ENCODE results near the gene SLC7A8.
"Not testable (repeated sequence)": the region's sequence is repeated elsewhere in the genome, so short reads cannot be mapped to it uniquely, and the experiment has no call there.

SLC7A8 gene

GRCh38 chr14:23208324-23208723 lies 24.9 kb upstream of the SLC7A8 start:
- TF ChIP-seq CTCF (IDR thresholded peaks at IDR 0.05; ENCODE audit: low read depth, low read length), result no peak
- no peak for TF ChIP-seq EZH2phosphoT487 (IDR thresholded peaks at IDR 0.05; ENCODE audit: low read depth)
- H3K27ac ChIP-seq (ENCODE audit: low read length), result no peak overlapping the region
- no peak overlapping the region for H2AFZ ChIP-seq (ENCODE audit: low read depth, low read length)
- H3K27me3 ChIP-seq (ENCODE audit: low read depth, low read length), result peaks cover 13% of the 10 kb centered on the region
- H3K4me1 ChIP-seq (ENCODE audit: low read length), result no peaks in the 10 kb centered on the region
- no peaks in the 10 kb centered on the region for H3K79me2 ChIP-seq (ENCODE audit: low read length)
- no peak overlapping the region for H3K4me2 ChIP-seq (ENCODE audit: low read length)
- H3K9ac ChIP-seq (ENCODE audit: low read length), result no peak overlapping the region
- H3K36me3 ChIP-seq (replicated peaks; ENCODE audit: low read depth, low read length), result no peaks in the 10 kb centered on the region
- H3K4me3 ChIP-seq (ENCODE audit: low read length), result no peak overlapping the region
- H3K9me3 ChIP-seq (ENCODE audit: insufficient read depth, low read length), result no peaks in the 10 kb centered on the region
- H4K20me1 ChIP-seq (ENCODE audit: insufficient read depth, low read length), result no peaks in the 10 kb centered on the region

- H3K36me3 ChIP-seq (replicated peaks; ENCODE audit: low read depth, low read length), result no peaks in the 10 kb centered on the region
- no peaks in the 10 kb centered on the region for H3K4me1 ChIP-seq (ENCODE audit: low read length)
- no peak overlapping the region for H3K27ac ChIP-seq (ENCODE audit: low read length)
- no peak overlapping the region for H3K4me2 ChIP-seq (ENCODE audit: low read length)
- H3K9me3 ChIP-seq (ENCODE audit: insufficient read depth, low read length), result no peaks in the 10 kb centered on the region
- no peaks in the 10 kb centered on the region for H4K20me1 ChIP-seq (ENCODE audit: insufficient read depth, low read length)
- H3K4me3 ChIP-seq (ENCODE audit: low read length), result no peak overlapping the region
- no peaks in the 10 kb centered on the region for H3K79me2 ChIP-seq (ENCODE audit: low read length)
- no peak for TF ChIP-seq EZH2phosphoT487 (IDR thresholded peaks at IDR 0.05; ENCODE audit: low read depth)
- no peak for TF ChIP-seq CTCF (IDR thresholded peaks at IDR 0.05; ENCODE audit: low read depth, low read length)
- no peak overlapping the region for H3K9ac ChIP-seq (ENCODE audit: low read length)
- H2AFZ ChIP-seq (ENCODE audit: low read depth, low read length), result no peak overlapping the region
- peaks cover 13% of the 10 kb centered on the region for H3K27me3 ChIP-seq (ENCODE audit: low read depth, low read length)
Observed at GRCh38 chr14:23207146-23207540, 23.7 kb upstream of the SLC7A8 start.

- no peak overlapping the region for H3K9ac ChIP-seq (ENCODE audit: low read length)
- TF ChIP-seq EZH2phosphoT487 (IDR thresholded peaks at IDR 0.05; ENCODE audit: low read depth), result no peak
- no peak for TF ChIP-seq CTCF (IDR thresholded peaks at IDR 0.05; ENCODE audit: low read depth, low read length)
- H3K4me1 ChIP-seq (ENCODE audit: low read length), result no peaks in the 10 kb centered on the region
- H2AFZ ChIP-seq (ENCODE audit: low read depth, low read length), result no peak overlapping the region
- no peaks in the 10 kb centered on the region for H3K79me2 ChIP-seq (ENCODE audit: low read length)
- H3K27me3 ChIP-seq (ENCODE audit: low read depth, low read length), result peaks cover 13% of the 10 kb centered on the region
- no peaks in the 10 kb centered on the region for H3K9me3 ChIP-seq (ENCODE audit: insufficient read depth, low read length)
- no peaks in the 10 kb centered on the region for H3K36me3 ChIP-seq (replicated peaks; ENCODE audit: low read depth, low read length)
- H4K20me1 ChIP-seq (ENCODE audit: insufficient read depth, low read length), result no peaks in the 10 kb centered on the region
- no peak overlapping the region for H3K4me2 ChIP-seq (ENCODE audit: low read length)
- H3K27ac ChIP-seq (ENCODE audit: low read length), result no peak overlapping the region
- no peak overlapping the region for H3K4me3 ChIP-seq (ENCODE audit: low read length)
Observed at GRCh38 chr14:23206422-23207145, 23.1 kb upstream of the SLC7A8 start.

- no peaks in the 10 kb centered on the region for H3K4me1 ChIP-seq (ENCODE audit: low read length)
- H3K27me3 ChIP-seq (ENCODE audit: low read depth, low read length), result peaks cover 2% of the 10 kb centered on the region; the same call in 1 of the 2 replicates
- no peak overlapping the region for H3K9ac ChIP-seq (ENCODE audit: low read length)
- H3K79me2 ChIP-seq (ENCODE audit: low read length), result no peaks in the 10 kb centered on the region
- no peaks in the 10 kb centered on the region for H3K9me3 ChIP-seq (ENCODE audit: insufficient read depth, low read length)
- TF ChIP-seq EZH2phosphoT487 (IDR thresholded peaks at IDR 0.05; ENCODE audit: low read depth), result no peak
- no peak for TF ChIP-seq CTCF (IDR thresholded peaks at IDR 0.05; ENCODE audit: low read depth, low read length)
- no peak overlapping the region for H3K4me2 ChIP-seq (ENCODE audit: low read length)
- H4K20me1 ChIP-seq (ENCODE audit: insufficient read depth, low read length), result no peaks in the 10 kb centered on the region
- no peaks in the 10 kb centered on the region for H3K36me3 ChIP-seq (replicated peaks; ENCODE audit: low read depth, low read length)
- no peak overlapping the region for H2AFZ ChIP-seq (ENCODE audit: low read depth, low read length)
- H3K4me3 ChIP-seq (ENCODE audit: low read length), result no peak overlapping the region
- H3K27ac ChIP-seq (ENCODE audit: low read length), result no peak overlapping the region
Observed at GRCh38 chr14:23202001-23202400, 18.5 kb upstream of the SLC7A8 start.

GRCh38 chr14:23199141-23199540 lies 15.7 kb upstream of the SLC7A8 start:
- not testable (repeated sequence) for H3K9ac ChIP-seq (ENCODE audit: low read length); H3K79me2 ChIP-seq (ENCODE audit: low read length); H3K27me3 ChIP-seq (ENCODE audit: low read depth, low read length); H3K36me3 ChIP-seq (replicated peaks; ENCODE audit: low read depth, low read length); H3K9me3 ChIP-seq (ENCODE audit: insufficient read depth, low read length); H2AFZ ChIP-seq (ENCODE audit: low read depth, low read length); H3K27ac ChIP-seq (ENCODE audit: low read length); H3K4me1 ChIP-seq (ENCODE audit: low read length); H3K4me3 ChIP-seq (ENCODE audit: low read length); H4K20me1 ChIP-seq (ENCODE audit: insufficient read depth, low read length); H3K4me2 ChIP-seq (ENCODE audit: low read length)

GRCh38 chr14:23196487-23196886 lies 13.0 kb upstream of the SLC7A8 start:
- H3K4me3 ChIP-seq (ENCODE audit: low read length); H2AFZ ChIP-seq (ENCODE audit: low read depth, low read length); H3K79me2 ChIP-seq (ENCODE audit: low read length); H3K4me1 ChIP-seq (ENCODE audit: low read length); H3K27ac ChIP-seq (ENCODE audit: low read length); H3K27me3 ChIP-seq (ENCODE audit: low read depth, low read length); H3K9me3 ChIP-seq (ENCODE audit: insufficient read depth, low read length); H4K20me1 ChIP-seq (ENCODE audit: insufficient read depth, low read length); H3K9ac ChIP-seq (ENCODE audit: low read length); H3K4me2 ChIP-seq (ENCODE audit: low read length); H3K36me3 ChIP-seq (replicated peaks; ENCODE audit: low read depth, low read length): not testable (repeated sequence)
